PC-9 (cell line): ENCODE results near the gene CUEDC2. TPM values are rescaled to one million over a fixed set of nuclear protein-coding genes. Genes with fewer than 3 reads are reported as not detected.

Experiments used
- BruUV-seq: library from RNA; stranded (reverse); fragments of 400-500 nt; replicated peaks from 2 replicates; lab custom pipeline; 2021; lab: Mats Ljungman, UMichigan
- CTCF ChIA-PET: fragments of 300-600 bp; sonication (Branson Sonifier 250); formaldehyde crosslinking; loops from one replicate; lab custom pipeline; 2022; ENCODE audit warnings: antibody characterized with exemption; lab: Charles Lee
- POLR2A ChIA-PET: fragments of 300-600 bp; sonication (Branson Sonifier 250); formaldehyde crosslinking; loops from one replicate; lab custom pipeline; 2022; ENCODE audit warnings: antibody characterized with exemption; ENCODE audit not compliant: unreplicated experiment; lab: Charles Lee
- DNase-seq, 2 experiments: peaks; one replicate each; pipeline versions ENCODE4 v3.0.0 to v3.0.0-alpha.2; 2015 to 2022; ENCODE audit warnings: mixed read lengths in 1 of 2
- H2AFZ ChIP-seq: fragments of 200-600 bp; sonication (generic); 2 replicates; pipeline ENCODE4 v1.8.1; 2017; ENCODE audit warnings: antibody characterized with exemption
- H3F3A ChIP-seq: fragments of 200-600 bp; sonication (generic); 2 replicates; pipeline ENCODE4 v1.8.1; 2017; ENCODE audit warnings: antibody characterized with exemption, mild to moderate bottlenecking, low read depth; ENCODE audit not compliant: insufficient read depth
- H3K27ac ChIP-seq: fragments of 200-600 bp; sonication (generic); 2 replicates; pipeline ENCODE4 v1.6.1; 2016; ENCODE audit warnings: mixed run types
- H3K27me3 ChIP-seq: fragments of 200-600 bp; sonication (generic); 2 replicates; pipeline ENCODE4 v1.6.1; 2016; ENCODE audit warnings: low read depth, mixed run types; ENCODE audit not compliant: insufficient read depth
- H3K36me3 ChIP-seq: fragments of 200-600 bp; sonication (generic); 2 replicates; pipeline ENCODE4 v1.6.1; 2016; ENCODE audit warnings: low read depth, mixed run types
- H3K4me1 ChIP-seq: fragments of 200-600 bp; sonication (generic); replicated peaks from 2 replicates; pipeline ENCODE4 v1.6.1; 2016; ENCODE audit warnings: mixed run types; ENCODE audit not compliant: insufficient read depth
- H3K4me2 ChIP-seq: fragments of 200-600 bp; sonication (generic); 2 replicates; pipeline ENCODE4 v1.6.1; 2017; ENCODE audit warnings: mixed run types
- H3K4me3 ChIP-seq: fragments of 200-600 bp; sonication (generic); 2 replicates; pipeline ENCODE4 v1.6.1; 2016; ENCODE audit warnings: mixed run types
- H3K79me2 ChIP-seq: fragments of 200-600 bp; sonication (generic); 2 replicates; pipeline ENCODE4 v1.6.1; 2017; ENCODE audit warnings: low read depth, mixed run types
- H3K9me2 ChIP-seq: fragments of 200-600 bp; sonication (generic); 2 replicates; pipeline ENCODE4 v1.8.1; 2017; ENCODE audit warnings: mild to moderate bottlenecking; ENCODE audit not compliant: insufficient read depth
- H3K9me3 ChIP-seq: fragments of 200-600 bp; sonication (generic); 2 replicates; pipeline ENCODE4 v1.8.1; 2016; ENCODE audit warnings: low read depth; ENCODE audit not compliant: insufficient read depth
- H4K20me1 ChIP-seq: fragments of 200-600 bp; sonication (generic); 2 replicates; pipeline ENCODE4 v1.8.1; 2017; ENCODE audit not compliant: insufficient read depth
- EZH2 ChIP-seq: fragments of 200-600 bp; sonication (generic); IDR thresholded peaks from 2 replicates; pipeline ENCODE4 v1.8.0; 2017; ENCODE audit warnings: antibody characterized with exemption, low read depth
- intact Hi-C: fragments of 100-400 bp; cut with micrococcal nuclease; formaldehyde crosslinking; loops from one replicate; pipeline ENCODE4 v1.10.0; 2022; ENCODE audit not compliant: unreplicated experiment
- total RNA-seq: library from RNA; stranded (reverse); gene quantifications from 2 replicates; pipeline ENCODE4 v1.2.3, GENCODE V29; 2021
- TF ChIP-seq, protein P1 (sequence below): fragments of 200-600 bp; sonication (generic); conservative IDR thresholded peaks from 2 replicates; pipeline ENCODE4 v1.6.1; 2017; ENCODE audit warnings: mixed run types, antibody characterized with exemption, mild to moderate bottlenecking, moderate library complexity

The CUEDC2 gene
- total RNA-seq, 1 experiment from 2014 or later = 46.2 TPM

DNA sequence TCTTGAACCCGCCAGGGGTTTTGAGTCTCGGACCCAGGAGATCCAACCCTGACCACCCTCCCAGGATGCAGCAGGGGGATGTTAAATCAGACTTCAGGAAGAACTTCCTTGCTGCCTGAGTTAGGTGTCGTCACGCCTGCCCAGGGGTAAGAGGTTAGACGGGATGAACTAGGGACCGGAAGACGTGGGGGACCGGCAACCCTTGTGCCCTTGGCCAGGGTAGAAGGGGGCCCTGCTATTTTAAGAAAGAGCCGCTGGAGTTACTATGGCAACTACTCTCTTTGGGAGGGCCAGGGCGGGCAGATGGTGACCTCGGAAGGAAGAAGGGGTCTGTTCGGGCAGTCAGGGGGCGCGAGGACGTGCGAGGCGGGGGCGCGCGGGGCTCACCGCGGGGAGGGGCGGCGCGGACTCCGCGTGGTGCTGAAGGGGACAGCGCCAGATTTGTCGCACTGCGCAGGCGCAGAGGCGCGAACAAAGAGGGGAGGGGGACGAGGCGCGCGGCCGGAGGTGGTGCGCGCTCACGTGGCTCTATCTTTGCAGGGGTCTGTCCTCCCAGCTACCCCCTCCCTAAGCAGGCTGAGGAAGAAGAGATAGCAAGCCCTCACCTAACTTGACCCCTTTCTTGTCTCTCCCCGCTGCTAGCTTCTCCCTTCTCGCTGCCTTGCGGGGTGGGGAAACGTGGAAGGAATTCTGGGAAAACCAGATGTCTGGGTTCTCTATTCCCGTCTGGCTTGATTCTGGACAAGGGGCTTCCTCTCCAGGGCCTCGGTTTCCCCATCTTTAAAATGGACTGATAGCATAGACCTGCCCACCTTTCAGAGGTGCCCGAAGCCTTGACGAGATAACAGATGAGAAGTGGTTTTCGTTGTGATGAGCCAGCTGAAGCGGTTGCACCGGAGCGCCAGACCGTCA lies 12.8 kb downstream of the CUEDC2 start:
- no peaks in the 10 kb centered on the region; the same call in 1 of the 2 replicates for H3F3A ChIP-seq
- peaks cover 5% of the 10 kb centered on the region; the same call in 1 of the 2 replicates for H3K4me1 ChIP-seq
- intact Hi-C loops = loop anchor here (2.0 to 5.0 kb wide), 3 partner anchors 17 to 163 kb away; no protein-coding TSS in a partner anchor
- H3K27ac ChIP-seq = no peak overlapping the region
- H3K36me3 ChIP-seq = no peaks in the 10 kb centered on the region
- CTCF ChIA-PET = no interaction called here
- H2AFZ ChIP-seq = peak overlapping the region; percentile 94; the same call in 1 of the 2 replicates
- no peaks in the 10 kb centered on the region for H3K9me2 ChIP-seq
- no peaks in the 10 kb centered on the region for H3K9me3 ChIP-seq
- BruUV-seq = no TSS peak
- TF ChIP-seq, protein P1, sequence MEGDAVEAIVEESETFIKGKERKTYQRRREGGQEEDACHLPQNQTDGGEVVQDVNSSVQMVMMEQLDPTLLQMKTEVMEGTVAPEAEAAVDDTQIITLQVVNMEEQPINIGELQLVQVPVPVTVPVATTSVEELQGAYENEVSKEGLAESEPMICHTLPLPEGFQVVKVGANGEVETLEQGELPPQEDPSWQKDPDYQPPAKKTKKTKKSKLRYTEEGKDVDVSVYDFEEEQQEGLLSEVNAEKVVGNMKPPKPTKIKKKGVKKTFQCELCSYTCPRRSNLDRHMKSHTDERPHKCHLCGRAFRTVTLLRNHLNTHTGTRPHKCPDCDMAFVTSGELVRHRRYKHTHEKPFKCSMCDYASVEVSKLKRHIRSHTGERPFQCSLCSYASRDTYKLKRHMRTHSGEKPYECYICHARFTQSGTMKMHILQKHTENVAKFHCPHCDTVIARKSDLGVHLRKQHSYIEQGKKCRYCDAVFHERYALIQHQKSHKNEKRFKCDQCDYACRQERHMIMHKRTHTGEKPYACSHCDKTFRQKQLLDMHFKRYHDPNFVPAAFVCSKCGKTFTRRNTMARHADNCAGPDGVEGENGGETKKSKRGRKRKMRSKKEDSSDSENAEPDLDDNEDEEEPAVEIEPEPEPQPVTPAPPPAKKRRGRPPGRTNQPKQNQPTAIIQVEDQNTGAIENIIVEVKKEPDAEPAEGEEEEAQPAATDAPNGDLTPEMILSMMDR = no peak
- TF ChIP-seq EZH2 = no peak
- 0 out of 2 replicates have a peak, but pooled peaks cover 17% of the 10 kb centered on the region for H3K27me3 ChIP-seq
- H3K4me3 ChIP-seq = peak overlapping the region; percentile 94
- DNase-seq = peak in 1 of 2 experiments; percentile 40
- no peaks in the 10 kb centered on the region for H3K79me2 ChIP-seq
- peak overlapping the region; percentile 97 for H3K4me2 ChIP-seq
- H4K20me1 ChIP-seq = no peaks in the 10 kb centered on the region
- POLR2A ChIA-PET = no interaction called here

DNA sequence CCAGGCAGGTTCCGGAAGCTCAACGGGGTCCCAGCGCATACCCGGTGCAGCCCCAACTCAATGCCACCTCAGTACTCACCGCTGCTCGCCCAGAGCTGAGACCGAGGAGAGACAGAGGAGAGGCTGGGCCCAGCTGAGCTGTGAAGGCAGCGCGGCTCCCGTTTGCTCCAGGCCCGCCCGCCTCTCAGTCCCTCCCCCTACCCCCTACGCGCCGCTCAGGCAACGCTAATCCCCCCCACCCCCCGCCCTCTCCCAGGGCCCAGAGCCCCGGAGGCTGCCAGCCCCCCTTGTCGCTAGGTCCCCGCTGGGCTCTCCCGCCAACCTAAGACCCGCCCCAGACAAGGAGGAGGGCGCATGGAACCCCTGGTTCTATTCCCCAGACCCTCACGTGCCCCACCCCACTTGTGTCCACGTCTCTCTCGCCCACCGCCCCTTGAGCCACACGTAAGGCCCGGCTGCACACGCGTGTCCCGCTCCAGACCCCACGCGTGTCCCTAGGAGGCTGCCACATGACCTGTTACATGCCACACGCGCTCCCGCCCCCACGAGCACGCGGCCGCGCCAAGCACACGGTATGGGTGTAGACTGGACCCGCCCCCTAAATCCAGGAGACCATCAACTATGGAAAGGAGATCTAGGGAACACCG lies 13.6 kb downstream of the CUEDC2 start, which contains the start of gene PSD:
Gene PSD, minus strand, starts transcription at position 164 of the 647 bp plus-strand sequence. CDS start 1,747 bp downstream, outside the sequence.
- Histone ChIP-seq H3K9me3 (no peaks in the 10 kb centered on the region), H3K36me3 (no peaks in the 10 kb centered on the region), H3F3A (no peaks in the 10 kb centered on the region; the same call in 1 of the 2 replicates), H3K9me2 (no peaks in the 10 kb centered on the region), H2AFZ (0 out of 2 replicates have a peak within 1 kb of the TSS, but pooled peaks have one; percentile 94), H3K27me3 (peaks cover 20% of the 10 kb centered on the region; the same call in 1 of the 2 replicates), H3K4me3 (peak within 1 kb of the TSS; percentile 94), H3K79me2 (no peaks in the 10 kb centered on the region), H3K27ac (no peak within 1 kb of the TSS), H3K4me1 (peaks cover 5% of the 10 kb centered on the region; the same call in 1 of the 2 replicates), H3K4me2 (peak within 1 kb of the TSS; percentile 97), H4K20me1 (no peaks in the 10 kb centered on the region)
- ChIA-PET POLR2A (no interaction called here), CTCF (no interaction called here)
- intact Hi-C loops = no loop called here
- no TSS peak for BruUV-seq
- no peak for DNase-seq
- TF ChIP-seq, protein P1 = no peak

DNA sequence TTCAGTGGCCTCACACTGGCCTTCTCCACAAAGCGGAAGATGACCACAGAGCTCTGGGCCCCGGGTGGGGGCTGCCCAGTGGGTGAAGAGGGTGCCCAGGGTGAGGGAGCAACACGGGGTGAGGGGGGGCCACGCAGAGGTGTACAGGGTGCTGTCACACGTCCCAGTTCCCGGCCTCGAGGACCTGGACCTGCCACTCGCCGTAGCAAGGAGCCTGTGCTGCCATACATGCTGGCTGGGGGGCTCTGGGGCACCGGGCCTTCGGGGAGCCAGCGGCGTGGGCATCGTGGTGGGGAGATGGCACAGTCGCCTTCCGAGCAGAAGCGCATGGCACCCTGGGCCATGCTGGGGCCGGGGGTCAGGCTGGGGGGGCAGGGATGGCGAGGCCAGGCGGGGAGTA lies 15.7 kb downstream of the CUEDC2 start:
- intact Hi-C loops = no loop called here
- Histone ChIP-seq H3F3A (no peaks in the 10 kb centered on the region; the same call in 1 of the 2 replicates), H3K36me3 (no peaks in the 10 kb centered on the region), H3K79me2 (no peaks in the 10 kb centered on the region), H3K27me3 (peaks cover 37% of the 10 kb centered on the region), H3K27ac (no peak overlapping the region), H3K4me1 (no peaks in the 10 kb centered on the region), H4K20me1 (no peaks in the 10 kb centered on the region), H3K9me3 (no peaks in the 10 kb centered on the region), H3K4me3 (no peak overlapping the region), H3K4me2 (no peak overlapping the region), H2AFZ (no peak overlapping the region), H3K9me2 (no peaks in the 10 kb centered on the region)
- ChIA-PET POLR2A (no interaction called here), CTCF (no interaction called here)
- no TSS peak for BruUV-seq
- DNase-seq = no peak
- TF ChIP-seq, protein P1 = no peak
- TF ChIP-seq EZH2 = no peak
